Measurements from ENCODE around the gene CIB4. TPM values are rescaled to one million over a fixed set of nuclear protein-coding genes. Genes with fewer than 3 reads are reported as not detected.

The CIB4 gene
- total and polyA plus RNA-seq, 2 donors (not counting 1 experiment from before 2014, with no cell fraction given): not detected

- Histone ChIP-seq H2AFZ (ENCODE audit: insufficient read depth, low read depth, low read length, poor library complexity, severe bottlenecking) (no peak overlapping the region), H3K27me3 (replicated peaks in 1 of 4; ENCODE audit: control extremely low read depth in 1 of 4, control insufficient read depth in 3 of 4, insufficient read depth in 4 of 4, low read length in 3 of 4) (peaks cover 0 to 14% (median under 1%) of the 10 kb centered on the region in 4 experiments), H3K36me3 (replicated peaks in 1 of 2; ENCODE audit: control extremely low read depth in 1 of 2, control insufficient read depth in 1 of 2, extremely low read depth in 1 of 2, insufficient read depth in 2 of 2, low read length in 1 of 2) (no peaks in the 10 kb centered on the region), H3K4me1 (ENCODE audit: control insufficient read depth in 2 of 2, insufficient read depth in 2 of 2, low read length in 2 of 2) (peaks cover 4 to 6% of the 10 kb centered on the region in 2 donors), H3K27ac (ENCODE audit: low read length in 2 of 2) (no peak overlapping the region), H3K4me3 (ENCODE audit: control extremely low read depth in 1 of 5, extremely low read depth in 1 of 5, insufficient read depth in 1 of 5, low read depth in 2 of 5, low read length in 4 of 5) (no peak overlapping the region), H3K4me2 (replicated peaks; ENCODE audit: low read depth, low read length, poor library complexity, severe bottlenecking) (no peak overlapping the region), H3K9me3 (ENCODE audit: control extremely low read depth in 1 of 3, control insufficient read depth in 2 of 3, insufficient read depth in 1 of 3, low read length in 2 of 3) (peaks cover 0 to 4% (median 0%) of the 10 kb centered on the region in 3 donors), H3K9ac (ENCODE audit: low read length) (no peak overlapping the region), H4K20me1 (ENCODE audit: control insufficient read depth, insufficient read depth, low read length, poor library complexity, severe bottlenecking) (no peaks in the 10 kb centered on the region), H3K79me2 (ENCODE audit: control insufficient read depth, insufficient read depth, low read length) (no peaks in the 10 kb centered on the region)
- H3K4me3 Mint-ChIP-seq: no peak overlapping the region
- peaks cover 3% of the 10 kb centered on the region for H3K4me1 Mint-ChIP-seq
- intact Hi-C loops (cut with micrococcal nuclease): no loop called here
- TF ChIP-seq EZH2 (IDR thresholded peaks at IDR 0.05; ENCODE audit: borderline replicate concordance, insufficient read depth, low read depth, low read length, poor library complexity, severe bottlenecking) (no peak), CTCF (IDR thresholded peaks at IDR 0.05) (no peak)
- POLR2A ChIA-PET: no interaction called here
- no peak for DNase-seq
- CTCF ChIA-PET: no interaction called here
- ATAC-seq (ENCODE audit: low read depth): no peak
- peaks cover 19% of the 10 kb centered on the region for H3K27me3 Mint-ChIP-seq
- WGBS (ENCODE audit: insufficient coverage): 75% methylated on average over 7 of the region's 7 CpGs
- H3K9me3 Mint-ChIP-seq (ENCODE audit: insufficient read depth): no peaks in the 10 kb centered on the region
- H3K27ac Mint-ChIP-seq: no peak overlapping the region
Observed at GRCh38 chr2:26617588-26618083, 23.5 kb downstream of the CIB4 start.

GRCh38 chr2:26616706-26617587 lies 24.2 kb downstream of the CIB4 start:
- Histone ChIP-seq H3K79me2 (ENCODE audit: control insufficient read depth, insufficient read depth, low read length) (no peaks in the 10 kb centered on the region), H4K20me1 (ENCODE audit: control insufficient read depth, insufficient read depth, low read length, poor library complexity, severe bottlenecking) (no peaks in the 10 kb centered on the region), H3K4me3 (ENCODE audit: control extremely low read depth in 1 of 5, extremely low read depth in 1 of 5, insufficient read depth in 1 of 5, low read depth in 2 of 5, low read length in 4 of 5) (no peak overlapping the region), H3K9me3 (ENCODE audit: control extremely low read depth in 1 of 3, control insufficient read depth in 2 of 3, insufficient read depth in 1 of 3, low read length in 2 of 3) (peaks cover 0 to 4% (median 0%) of the 10 kb centered on the region in 3 donors), H3K4me2 (replicated peaks; ENCODE audit: low read depth, low read length, poor library complexity, severe bottlenecking) (no peak overlapping the region), H3K27me3 (replicated peaks in 1 of 4; ENCODE audit: control extremely low read depth in 1 of 4, control insufficient read depth in 3 of 4, insufficient read depth in 4 of 4, low read length in 3 of 4) (peaks cover 0 to 14% (median under 1%) of the 10 kb centered on the region in 4 experiments), H3K36me3 (replicated peaks in 1 of 2; ENCODE audit: control extremely low read depth in 1 of 2, control insufficient read depth in 1 of 2, extremely low read depth in 1 of 2, insufficient read depth in 2 of 2, low read length in 1 of 2) (no peaks in the 10 kb centered on the region), H3K4me1 (ENCODE audit: control insufficient read depth in 2 of 2, insufficient read depth in 2 of 2, low read length in 2 of 2) (peaks cover 4 to 6% of the 10 kb centered on the region in 2 donors), H3K27ac (ENCODE audit: low read length in 2 of 2) (no peak overlapping the region), H2AFZ (ENCODE audit: insufficient read depth, low read depth, low read length, poor library complexity, severe bottlenecking) (no peak overlapping the region), H3K9ac (ENCODE audit: low read length) (no peak overlapping the region)
- no peak overlapping the region for H3K27ac Mint-ChIP-seq
- peaks cover 3% of the 10 kb centered on the region for H3K4me1 Mint-ChIP-seq
- TF ChIP-seq EZH2 (IDR thresholded peaks at IDR 0.05; ENCODE audit: borderline replicate concordance, insufficient read depth, low read depth, low read length, poor library complexity, severe bottlenecking): no peak
- no peak for TF ChIP-seq CTCF (IDR thresholded peaks at IDR 0.05)
- H3K4me3 Mint-ChIP-seq: no peak overlapping the region
- CTCF ChIA-PET: no interaction called here
- H3K9me3 Mint-ChIP-seq (ENCODE audit: insufficient read depth): no peaks in the 10 kb centered on the region
- intact Hi-C loops (cut with micrococcal nuclease): no loop called here
- POLR2A ChIA-PET: no interaction called here
- H3K27me3 Mint-ChIP-seq: peaks cover 19% of the 10 kb centered on the region
- WGBS (ENCODE audit: insufficient coverage): 61% methylated on average over 4 of the region's 10 CpGs
- no peak for ATAC-seq (ENCODE audit: low read depth)
- no peak for DNase-seq

All from B cell (primary cell).